ENCODE measurements around the gene RAB40A.

DNA sequence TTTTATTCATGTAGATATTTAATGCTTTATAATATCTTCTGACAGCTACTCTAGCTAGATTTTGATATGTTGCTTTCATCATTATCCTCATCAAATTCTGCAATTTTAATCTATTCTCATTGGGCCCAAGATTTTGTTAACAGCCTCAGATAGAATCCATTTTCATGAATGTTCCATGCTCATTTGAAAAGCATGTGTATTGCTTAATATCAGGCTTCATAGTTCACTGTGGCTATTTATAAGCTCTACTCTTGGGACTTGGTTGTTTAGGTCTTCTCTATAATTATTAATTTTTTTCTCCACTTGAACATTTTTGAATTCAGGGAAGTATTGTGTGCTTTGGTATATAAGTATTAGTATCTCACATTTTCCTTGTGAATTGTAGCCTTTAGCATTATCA is 41.8 kb downstream of the RAB40A start:
- TF ChIP-seq CTCF (IDR thresholded peaks at IDR 0.05) (no peak), EZH2 (IDR thresholded peaks at IDR 0.05; ENCODE audit: borderline replicate concordance, insufficient read depth, low read depth, low read length, poor library complexity, severe bottlenecking) (no peak)
